K562 (cell line): Measurements from ENCODE around the gene C3. TPM values are rescaled to one million over a fixed set of nuclear protein-coding genes. Genes with fewer than 3 reads are reported as not detected.
A peak's percentile ranks its signal among the peaks of the same experiment; 100 is the strongest.

Experiments
- BDP1 ChIP-seq: IDR thresholded peaks from 3 replicates; pipeline ENCODE4 v1.6.1; 2011; ENCODE audit not compliant: insufficient read length, insufficient read depth
- CCAR2 ChIP-seq: fragments of 200-400 bp; formaldehyde crosslinking; IDR thresholded peaks from 2 replicates; pipeline ENCODE4 v1.6.1; 2017; ENCODE audit warnings: mild to moderate bottlenecking, low read depth, low read length
- CEBPB ChIP-seq: fragments of 450-650 bp; IDR thresholded peaks from 2 replicates; pipeline ENCODE4 v1.6.1; 2016; ENCODE audit warnings: missing genetic modification characterization, missing compliant biosample characterization
- E2F5 ChIP-seq: sonication (generic); formaldehyde crosslinking; IDR thresholded peaks from 2 replicates; pipeline ENCODE4 v1.8.0; 2022; ENCODE audit warnings: mild to moderate bottlenecking, missing genetic modification reagents
- FOXJ2 ChIP-seq: fragments of 200-800 bp; sonication (Bioruptor generic); IDR thresholded peaks from 2 replicates; pipeline ENCODE4 v1.6.1; 2016; ENCODE audit warnings: missing genetic modification characterization, missing compliant biosample characterization
- GABPB2 ChIP-seq: fragments of 250-450 bp; sonication (Bioruptor Pico); conservative IDR thresholded peaks from 2 replicates; pipeline ENCODE4 v1.5.1; 2021; ENCODE audit warnings: mild to moderate bottlenecking
- L3MBTL2 ChIP-seq: fragments of 450-650 bp; IDR thresholded peaks from 2 replicates; pipeline ENCODE4 v1.6.1; 2016; ENCODE audit warnings: mild to moderate bottlenecking, moderate library complexity
- MYC ChIP-seq, 2 experiments: fragments of 250-450 bp in 1 of 2; sonication (Bioruptor Pico) in 1 of 2; IDR thresholded peaks; 2 replicates each; pipeline versions ENCODE4 v1.5.1 to v1.6.1; 2012 to 2021; ENCODE audit warnings: low read depth in 2 of 2, borderline replicate concordance in 1 of 2, improper control_type of control experiment in 1 of 2, low read length in 1 of 2, mild to moderate bottlenecking in 1 of 2, moderate library complexity in 1 of 2
- NR0B1 ChIP-seq: fragments of 450-650 bp; IDR thresholded peaks from one replicate; pipeline ENCODE4 v1.6.1; 2018; ENCODE audit warnings: mild to moderate bottlenecking, moderate library complexity; ENCODE audit not compliant: partially characterized antibody
- PCBP2 ChIP-seq: fragments of 200-400 bp; formaldehyde crosslinking; IDR thresholded peaks from 2 replicates; pipeline ENCODE4 v1.6.1; 2018; ENCODE audit warnings: low read length, low read depth, mild to moderate bottlenecking, moderate library complexity; ENCODE audit not compliant: poor library complexity, severe bottlenecking
- PHTF2 ChIP-seq: fragments of 250-450 bp; sonication (Bioruptor Pico); IDR thresholded peaks from 2 replicates; pipeline ENCODE4 v1.5.0; 2021; ENCODE audit warnings: mild to moderate bottlenecking
- POLR2H ChIP-seq: IDR thresholded peaks from 2 replicates; pipeline ENCODE4 v1.6.1; 2016; ENCODE audit warnings: missing genetic modification characterization, low read depth, mild to moderate bottlenecking, control low read depth, missing compliant biosample characterization, moderate library complexity
- PRDM10 ChIP-seq: fragments of 450-650 bp; IDR thresholded peaks from 2 replicates; pipeline ENCODE4 v1.6.1; 2018; ENCODE audit not compliant: partially characterized antibody
- RBBP5 ChIP-seq: fragments of 200-600 bp; sonication (generic); IDR thresholded peaks from 2 replicates; pipeline ENCODE4 v1.6.1; 2012; ENCODE audit warnings: borderline replicate concordance, mild to moderate bottlenecking, low read length, control low read depth, inconsistent platforms; ENCODE audit not compliant: insufficient read depth, poor library complexity, severe bottlenecking
- SAFB ChIP-seq: fragments of 200-400 bp; formaldehyde crosslinking; IDR thresholded peaks from 2 replicates; pipeline ENCODE4 v1.6.1; 2017; ENCODE audit warnings: low read depth, low read length, borderline replicate concordance
- TCFL5 ChIP-seq: fragments of 250-450 bp; sonication (Bioruptor Pico); conservative IDR thresholded peaks from 2 replicates; pipeline ENCODE4 v1.6.1; 2021; ENCODE audit warnings: mild to moderate bottlenecking, moderate library complexity, matching md5 sums
- U2AF1 ChIP-seq: fragments of 200-400 bp; formaldehyde crosslinking; optimal IDR thresholded peaks from 2 replicates; pipeline ENCODE3; 2017; ENCODE audit warnings: mild to moderate bottlenecking, low read depth, low read length, moderate library complexity
- ZNF232 ChIP-seq: sonication (generic); formaldehyde crosslinking; IDR thresholded peaks from 2 replicates; pipeline ENCODE4 v1.8.0; 2022; ENCODE audit warnings: mild to moderate bottlenecking, missing genetic modification reagents
- ZNF431 ChIP-seq: sonication (generic); formaldehyde crosslinking; IDR thresholded peaks from 2 replicates; pipeline ENCODE4 v1.8.0; 2022; ENCODE audit warnings: mild to moderate bottlenecking, missing genetic modification reagents
- polyA plus RNA-seq, 8 experiments: library from polyadenylated mRNA; depleted of rRNA in 4 of 8; stranded (reverse) in 5 of 8; unstranded in 3 of 8; fragments of >200 nt; fragmentation: Nextera tagmentation in 2 of 8; fragmentation: Illumina TruSeq in 1 of 8; extraction: Ambion mirVana in 2 of 8; extraction: Trizol in 1 of 8; gene quantifications; 2 replicates each; pipeline versions ENCODE4 v1.2.1 to v1.2.3, GENCODE V29; 2011 to 2014; ENCODE audit warnings: inconsistent platforms in 1 of 8, missing spikeins in 1 of 8
- total RNA-seq, 7 experiments: library from RNA; depleted of rRNA in 6 of 7; stranded (reverse); fragments of >200 nt in 6 of 7; fragmentation: Illumina TruSeq in 2 of 7; extraction: Trizol in 2 of 7; gene quantifications; 2 replicates each; pipeline versions ENCODE4 v1.2.1 to v1.2.3, GENCODE V29; 2011 to 2021; ENCODE audit warnings: low replicate concordance in 1 of 7
- TF ChIP-seq, protein P1 (sequence below): sonication (generic); formaldehyde crosslinking; IDR thresholded peaks from 2 replicates; pipeline ENCODE4 v1.9.0; 2022; ENCODE audit warnings: mild to moderate bottlenecking, missing genetic modification reagents

The C3 gene
- total and polyA plus RNA-seq, 9 of the 15 experiments (the other 6 are each of a cell fraction or from before 2014, with no cell fraction given): 0.59 to 10.6 (median 2.2) TPM

DNA sequence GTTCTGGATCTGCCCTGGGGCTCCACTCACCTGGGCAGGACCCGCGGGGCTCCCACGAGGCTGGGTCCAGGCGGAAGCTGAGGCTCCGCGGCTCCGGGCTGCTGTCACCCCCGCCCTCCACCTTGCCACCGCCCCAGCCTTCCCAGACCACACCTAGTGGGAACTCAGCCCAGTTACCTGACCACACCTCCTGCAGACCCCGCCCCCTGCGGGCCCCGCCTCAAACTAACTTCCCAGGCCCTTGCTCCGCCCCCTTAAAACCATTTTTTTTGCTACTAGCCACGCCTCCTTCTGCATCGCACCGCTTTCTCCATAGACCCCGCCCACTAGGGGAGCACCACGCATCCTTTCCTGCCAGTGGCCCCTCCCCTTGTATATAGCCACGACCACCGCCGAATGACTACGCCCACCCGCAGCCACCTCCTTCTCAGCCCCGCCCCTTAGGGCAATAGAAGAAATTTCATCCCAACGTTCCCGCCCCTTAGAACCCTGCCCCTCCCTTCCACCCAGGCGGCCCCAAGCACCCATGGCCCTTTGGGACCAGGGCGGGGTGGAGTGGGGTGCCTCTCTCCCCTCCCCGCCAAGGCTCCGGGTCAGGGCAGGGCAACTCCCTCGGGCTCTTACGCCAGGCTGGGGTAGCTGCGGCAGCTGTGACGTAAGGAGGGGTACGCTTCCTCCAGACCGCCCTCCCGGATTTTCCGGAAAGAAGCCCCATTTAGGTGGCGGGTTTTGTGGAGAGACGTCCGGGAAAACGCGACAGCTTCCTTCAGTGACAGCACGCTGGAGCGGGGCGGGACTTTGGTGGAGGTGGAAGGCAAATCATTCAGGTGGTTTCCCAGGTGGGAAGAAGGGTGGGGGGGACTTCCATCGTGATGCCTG is 47.1 kb upstream of the C3 start, which contains the start of gene SH2D3A (continued):
- TF ChIP-seq U2AF1: no peak
- no peak for TF ChIP-seq TCFL5 (CRISPR knock-in tag)
- TF ChIP-seq NR0B1: no peak
- peak; percentile 43 for TF ChIP-seq PRDM10
- no peak for TF ChIP-seq POLR2H (tag)
- TF ChIP-seq PHTF2 (CRISPR knock-in tag): no peak
- TF ChIP-seq CCAR2: no peak
- peak; percentile 26 for TF ChIP-seq CEBPB (tag)
- no peak for TF ChIP-seq GABPB2 (CRISPR knock-in tag)
- peak; percentile 32 for TF ChIP-seq RBBP5
- TF ChIP-seq, protein P1, sequence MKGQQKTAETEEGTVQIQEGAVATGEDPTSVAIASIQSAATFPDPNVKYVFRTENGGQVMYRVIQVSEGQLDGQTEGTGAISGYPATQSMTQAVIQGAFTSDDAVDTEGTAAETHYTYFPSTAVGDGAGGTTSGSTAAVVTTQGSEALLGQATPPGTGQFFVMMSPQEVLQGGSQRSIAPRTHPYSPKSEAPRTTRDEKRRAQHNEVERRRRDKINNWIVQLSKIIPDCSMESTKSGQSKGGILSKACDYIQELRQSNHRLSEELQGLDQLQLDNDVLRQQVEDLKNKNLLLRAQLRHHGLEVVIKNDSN: no peak
- TF ChIP-seq MYC (IDR thresholded peaks at IDR 0.05; ENCODE audit: low read depth, low read length): peak; percentile 85; the same call in 1 of the 2 replicates
- TF ChIP-seq MYC (CRISPR knock-in tag; IDR thresholded peaks at IDR 0.05; ENCODE audit: borderline replicate concordance, low read depth): no peak
- no peak for TF ChIP-seq E2F5 (CRISPR knock-in tag)
- TF ChIP-seq ZNF431 (CRISPR knock-in tag): 0 out of 2 replicates have a peak, but pooled peaks have one; percentile 6
- no peak for TF ChIP-seq FOXJ2
- TF ChIP-seq SAFB: peak; percentile 30; the same call in 1 of the 2 replicates
- no peak for TF ChIP-seq L3MBTL2
- no peak for TF ChIP-seq PCBP2
- TF ChIP-seq ZNF232 (CRISPR knock-in tag): no peak
- no peak for TF ChIP-seq BDP1
